GM18861 (cell line): ENCODE data around the gene SVIL.
"Not testable (repeated sequence)": the region's sequence is repeated elsewhere in the genome, so short reads cannot be mapped to it uniquely, and the experiment has no call there.

Experiments used
- ATAC-seq: cut with Tn5 transposase; IDR thresholded peaks from one replicate; pipeline ENCODE4 v1.9.1; 2021; ENCODE audit not compliant: unreplicated experiment

Gene SVIL

DNA sequence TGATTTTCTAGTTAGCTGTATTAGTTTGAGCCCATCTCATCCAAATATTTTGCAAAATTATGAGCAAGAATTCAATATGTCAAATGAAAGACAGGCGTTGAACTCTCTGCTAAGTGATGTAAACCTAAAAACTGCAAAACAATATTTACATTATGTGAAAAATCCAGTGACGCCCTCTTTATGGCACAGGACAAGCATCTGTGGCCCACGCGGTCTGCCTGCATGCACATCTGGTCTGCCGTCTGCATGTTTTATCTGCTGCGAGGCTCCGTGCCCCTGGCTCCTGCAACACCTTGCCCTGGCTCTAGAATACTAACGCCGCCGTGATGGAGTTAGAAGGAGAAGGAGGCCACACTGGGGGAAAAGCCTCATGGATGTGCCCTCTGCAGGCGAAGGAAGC is 142.0 kb downstream of the SVIL start:
- ATAC-seq, result no peak

DNA sequence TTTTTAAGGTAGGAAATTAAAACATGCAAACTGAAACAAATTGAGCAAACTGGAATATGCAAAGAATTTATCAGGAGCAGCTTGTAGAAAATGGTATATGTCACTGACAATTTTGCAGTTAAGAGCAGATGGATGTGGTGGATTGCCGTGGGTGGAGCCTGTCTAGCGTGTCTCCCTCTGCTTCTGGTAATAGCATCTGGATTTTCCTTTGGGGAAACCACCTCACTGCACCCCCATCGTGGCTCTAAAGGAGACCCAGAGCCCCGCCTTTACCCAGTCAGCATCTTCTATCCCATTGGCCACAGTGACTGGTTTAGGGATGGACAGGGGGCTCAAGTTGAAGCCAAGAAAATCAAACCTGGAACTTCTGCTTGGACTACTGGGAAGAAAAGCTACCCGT is 142.9 kb downstream of the SVIL start:
- ATAC-seq, result no peak

DNA sequence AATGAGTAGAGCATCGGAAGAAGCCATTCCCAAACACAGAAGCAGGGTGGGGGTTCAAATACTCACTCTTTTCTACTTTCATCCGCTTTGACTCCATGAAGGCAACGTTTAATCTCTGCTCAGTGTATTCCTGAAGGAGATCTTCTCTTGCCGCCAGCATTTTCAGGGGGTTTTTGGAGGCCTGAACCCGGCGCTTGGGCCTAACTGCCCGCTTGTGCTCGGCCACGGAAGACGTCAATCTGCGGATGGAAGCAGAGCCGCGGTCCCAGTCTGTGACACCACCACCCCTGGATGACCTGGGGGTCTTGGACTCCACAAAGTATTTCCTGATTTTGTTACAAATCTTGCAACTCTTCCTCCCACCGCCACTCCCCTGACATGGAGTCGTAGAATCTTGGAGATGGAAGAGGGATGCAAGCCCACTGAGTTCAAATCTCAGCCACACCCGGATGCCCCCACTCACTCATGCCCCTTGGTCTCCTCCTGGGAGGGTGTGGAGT is 143.9 kb downstream of the SVIL start:
- ATAC-seq, result not testable (repeated sequence)

DNA sequence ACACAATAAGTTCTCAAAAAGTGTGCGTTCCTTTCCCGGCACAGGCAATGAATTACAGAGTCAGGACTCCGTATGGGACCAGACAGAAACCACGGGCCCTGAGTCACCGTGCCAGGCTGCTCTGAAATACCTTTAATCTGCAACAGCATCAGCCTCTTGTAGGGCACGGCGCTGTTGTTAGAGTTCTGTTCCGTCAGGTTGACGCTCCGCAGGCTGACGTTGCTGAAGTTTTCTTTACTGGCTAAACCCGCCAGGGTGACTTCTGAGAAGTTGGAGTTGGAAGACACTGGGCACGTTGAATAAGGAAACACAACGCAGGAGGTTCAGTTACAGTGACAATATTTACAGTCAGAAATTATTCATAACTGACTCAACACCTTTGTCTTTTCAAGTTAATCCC is 146.3 kb downstream of the SVIL start:
- not testable (repeated sequence) for ATAC-seq

DNA sequence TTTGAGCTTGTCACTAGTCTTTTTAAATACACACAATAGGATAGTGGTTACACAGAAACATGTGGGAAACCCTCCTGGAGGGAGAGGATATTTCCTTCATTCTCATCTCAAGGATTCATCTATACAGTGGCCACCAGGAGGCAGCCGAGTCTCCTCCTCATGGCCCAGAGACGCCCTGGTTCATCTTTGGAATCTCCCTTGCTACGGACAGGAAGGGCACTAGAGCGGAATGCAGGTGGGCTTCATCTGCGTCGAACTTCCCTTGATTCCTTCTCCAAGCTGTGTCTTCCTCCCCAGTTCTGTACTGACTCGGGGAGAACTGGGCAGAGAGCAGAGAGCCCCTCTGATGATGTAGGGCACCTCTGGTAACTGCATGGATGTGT is 146.9 kb downstream of the SVIL start:
- not testable (repeated sequence) for ATAC-seq

DNA sequence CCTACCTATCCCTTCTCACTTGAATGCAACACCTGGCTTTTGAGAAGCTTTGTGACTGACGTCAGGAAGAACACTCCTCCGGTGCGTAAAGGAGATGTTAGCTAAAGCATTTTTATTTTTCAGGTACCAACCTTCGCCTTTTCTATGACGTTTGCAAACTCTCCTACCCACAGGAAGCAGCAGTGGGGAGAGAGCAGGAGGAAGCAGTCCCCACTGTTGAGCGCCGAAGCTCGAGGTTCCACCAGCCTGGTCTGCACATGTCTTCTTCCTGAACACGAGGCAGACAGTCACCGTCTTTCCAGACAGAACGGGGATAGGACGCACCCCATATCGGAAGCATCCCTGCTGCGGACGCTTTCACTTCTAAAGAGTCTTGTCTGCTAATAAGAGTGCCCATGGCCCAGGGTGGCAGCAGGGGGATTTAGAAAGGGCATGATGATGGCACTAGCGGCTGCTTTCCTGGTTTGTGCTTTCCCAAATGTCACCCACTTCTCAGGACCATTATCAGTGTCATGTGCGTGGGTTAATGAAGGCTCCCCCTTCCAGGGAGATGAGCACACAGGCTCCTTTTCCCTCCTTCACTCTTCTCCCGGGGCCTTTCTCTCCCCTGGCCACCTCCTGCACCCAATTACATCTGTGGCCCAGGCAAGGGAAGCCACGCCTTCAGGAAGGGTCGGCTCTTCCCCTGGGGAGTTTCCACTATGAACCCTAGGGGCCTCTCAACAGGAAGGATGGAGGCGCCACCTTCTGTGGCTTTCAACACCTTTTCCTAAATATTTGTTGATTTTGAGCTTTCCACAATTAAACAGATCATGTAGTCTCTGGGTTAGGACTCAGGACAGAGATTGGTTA is 147.5 kb downstream of the SVIL start:
- not testable (repeated sequence) for ATAC-seq

DNA sequence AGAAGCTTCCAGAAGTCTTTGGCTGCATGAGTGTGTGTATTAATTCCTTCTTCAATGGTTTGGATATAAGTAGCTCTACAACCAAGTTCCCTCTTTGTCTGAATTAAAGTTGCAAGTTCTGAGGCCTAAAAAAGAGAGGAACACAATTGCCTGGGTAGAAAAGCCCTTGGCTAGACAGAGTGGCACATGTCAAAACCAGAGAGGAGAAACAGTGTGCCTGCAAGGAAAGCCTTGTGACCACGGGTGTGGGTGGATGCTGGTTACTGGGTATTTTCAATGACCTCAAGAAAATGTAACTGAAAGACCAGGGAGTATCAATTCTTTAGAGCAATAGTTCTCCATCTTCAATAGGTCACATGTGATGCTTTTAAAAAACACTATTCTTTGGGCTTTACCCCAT is 148.3 kb downstream of the SVIL start:
- no peak for ATAC-seq

DNA sequence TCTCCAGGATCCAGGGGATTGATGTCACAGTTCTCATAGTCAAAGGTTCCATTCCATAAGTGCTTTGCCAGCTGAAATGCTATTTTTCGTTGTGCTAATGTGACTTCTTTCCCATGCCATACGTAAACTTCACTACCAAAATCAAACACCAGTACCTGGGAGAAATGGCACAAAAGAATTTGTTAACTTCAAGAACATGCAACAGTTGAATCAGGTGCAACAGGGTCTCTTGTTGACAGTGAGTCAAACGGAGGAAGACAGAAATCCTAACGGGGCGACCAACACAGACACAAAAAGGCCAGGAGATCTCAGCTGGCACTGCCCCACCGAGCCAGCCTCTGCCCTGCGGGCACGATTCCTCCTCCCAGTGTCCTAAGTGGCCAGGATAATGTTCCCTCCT is 150.1 kb downstream of the SVIL start:
- ATAC-seq, result not testable (repeated sequence)

DNA sequence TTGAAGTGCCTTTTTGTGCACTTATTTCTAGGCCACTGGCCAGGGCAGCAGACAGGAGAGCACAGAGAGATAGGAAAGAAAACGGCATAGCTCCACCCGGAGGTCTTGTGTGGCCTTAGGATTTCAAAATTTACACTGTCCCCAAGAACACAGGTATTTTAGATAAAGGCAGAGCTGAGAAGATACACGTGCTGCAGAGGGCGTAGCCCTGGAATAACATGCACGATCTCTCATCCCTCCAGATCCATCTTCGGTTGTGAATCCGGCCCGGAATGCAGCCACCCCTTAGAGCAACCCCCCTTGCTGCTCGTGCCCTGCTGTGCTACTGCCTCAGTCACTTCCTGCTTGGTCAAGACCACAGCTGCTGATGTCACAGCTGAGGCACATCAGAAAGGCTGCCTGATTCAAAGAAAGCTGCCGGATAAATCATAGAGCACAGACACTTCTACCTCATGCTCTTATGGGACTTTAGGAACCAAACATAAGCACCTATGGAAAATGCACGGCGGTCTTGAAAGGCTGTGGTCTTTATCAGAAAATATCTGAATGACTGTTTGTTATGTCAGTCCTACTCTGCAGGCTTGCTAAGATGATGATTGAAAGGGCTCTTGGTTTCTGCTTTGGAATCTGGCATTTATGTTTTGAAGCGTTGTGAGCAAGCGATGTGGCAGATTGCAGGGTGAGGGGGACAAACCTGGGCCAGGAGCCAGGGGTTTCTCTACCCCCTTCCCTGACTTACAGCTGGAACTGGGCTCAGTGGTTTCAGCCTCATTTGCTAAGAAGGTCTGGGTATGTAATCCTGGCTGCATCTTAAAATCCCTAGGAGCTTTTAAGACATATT is 152.0 kb downstream of the SVIL start:
- ATAC-seq, result no peak

DNA sequence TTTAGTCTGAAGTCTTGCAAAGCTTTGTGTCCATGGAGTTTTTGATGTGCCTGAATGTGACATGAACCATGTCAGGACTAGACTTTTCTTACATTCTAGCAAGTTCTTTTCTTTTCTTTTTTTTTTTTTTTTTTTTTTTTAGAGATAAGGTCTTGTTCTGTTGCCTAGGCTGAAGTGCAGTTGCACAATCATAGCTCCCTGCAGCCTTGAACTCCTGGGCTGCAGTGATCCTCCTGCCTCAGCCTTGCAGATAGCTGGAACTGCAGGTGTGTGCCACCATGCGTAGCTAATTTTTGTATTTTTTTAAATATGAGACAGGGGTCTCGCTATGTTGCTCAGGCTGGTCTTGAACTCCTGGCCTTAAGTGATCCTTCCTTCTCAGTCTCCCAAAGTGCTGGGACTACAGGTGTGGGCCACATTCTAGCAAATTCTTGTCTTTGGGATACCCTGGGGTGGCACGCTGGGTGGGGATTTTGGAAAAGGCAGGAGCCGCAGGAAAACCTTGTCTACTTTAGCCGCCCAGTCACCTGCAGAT is 152.8 kb downstream of the SVIL start:
- ATAC-seq, result no peak

DNA sequence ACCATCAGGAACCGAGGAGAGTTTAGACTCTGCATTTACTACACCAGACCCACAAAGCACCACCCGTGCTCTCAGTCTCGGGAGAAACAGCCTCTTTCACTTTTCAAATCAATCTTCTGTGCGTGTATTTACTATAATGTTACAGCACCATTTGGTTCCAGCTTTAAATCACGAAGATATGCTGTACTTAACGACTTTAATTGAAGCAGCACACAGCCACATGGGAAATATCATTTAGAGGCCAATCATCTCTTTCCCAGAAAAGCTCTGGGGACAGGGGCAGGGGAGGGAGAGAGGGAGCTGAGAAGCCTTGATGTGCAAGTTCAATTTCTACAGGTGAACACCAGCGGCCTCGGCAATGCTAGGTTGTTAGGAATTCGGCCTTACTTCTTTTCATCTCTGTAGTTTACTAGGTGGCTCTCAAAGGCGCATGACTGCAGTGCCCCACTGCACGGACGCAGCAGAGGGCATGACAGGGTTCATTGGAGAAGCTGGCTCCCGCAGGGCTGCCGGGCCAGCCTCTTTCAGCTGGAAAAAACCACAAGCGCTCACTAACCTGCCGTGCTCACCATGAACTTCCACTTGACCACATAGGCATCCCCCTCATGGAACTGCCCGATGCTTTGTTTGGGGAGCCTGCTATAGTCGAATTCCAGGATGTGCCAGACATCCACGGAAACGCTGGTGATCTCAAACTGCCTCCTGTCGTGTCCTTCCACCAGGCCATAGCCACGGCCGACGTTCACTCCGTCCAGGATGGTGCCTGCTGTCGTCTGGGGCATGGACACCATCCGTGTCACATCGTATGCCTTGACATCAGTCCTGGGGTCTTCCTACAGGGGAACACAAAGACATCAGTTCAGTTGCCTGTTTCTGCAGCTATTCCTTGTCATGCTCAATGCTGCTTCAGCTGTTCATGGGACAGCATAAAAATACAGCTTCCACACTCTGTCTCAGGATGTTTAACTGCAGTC is 154.5 kb downstream of the SVIL start:
- ATAC-seq, result no peak

DNA sequence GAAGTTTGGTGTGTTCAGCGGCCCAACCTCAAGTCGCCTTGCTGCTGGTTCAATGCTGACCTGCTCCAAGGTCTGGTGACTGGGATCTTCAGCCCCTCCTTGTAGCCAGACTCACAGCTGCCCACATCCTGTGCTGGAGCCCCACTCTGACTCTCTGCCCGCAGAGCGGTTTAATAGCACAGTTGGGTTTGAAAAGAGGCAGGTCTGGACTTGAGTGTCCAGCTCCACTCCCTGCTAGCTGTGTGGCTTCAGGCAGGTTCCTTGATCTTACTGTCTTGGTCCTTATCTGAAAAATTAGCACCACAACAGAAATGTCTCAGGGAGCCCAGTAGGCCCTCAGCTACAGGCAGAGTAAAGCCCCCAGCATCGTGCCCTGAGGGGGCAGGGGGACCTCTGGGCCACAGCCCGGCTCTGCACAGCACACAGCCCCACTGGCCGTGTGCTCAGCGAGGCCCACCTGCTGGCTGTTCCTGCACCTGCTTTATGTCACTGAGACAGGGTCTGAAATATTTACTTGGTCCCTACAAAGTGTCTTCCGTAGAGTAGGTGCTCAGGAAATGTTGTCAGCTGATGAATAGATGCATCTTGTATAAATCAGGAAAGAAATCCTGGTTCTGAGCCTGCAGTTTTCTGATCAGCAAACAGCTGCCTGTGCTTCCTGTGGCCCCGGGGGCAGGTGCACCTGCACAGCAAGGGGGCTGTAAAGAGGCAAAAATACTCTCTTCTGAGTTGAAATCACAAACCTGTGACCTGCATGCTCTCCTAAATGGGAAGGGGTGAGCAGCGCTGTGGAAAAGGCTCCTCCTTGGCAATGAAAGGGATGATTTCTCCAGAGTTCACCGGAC is 155.5 kb downstream of the SVIL start:
- ATAC-seq, result no peak

DNA sequence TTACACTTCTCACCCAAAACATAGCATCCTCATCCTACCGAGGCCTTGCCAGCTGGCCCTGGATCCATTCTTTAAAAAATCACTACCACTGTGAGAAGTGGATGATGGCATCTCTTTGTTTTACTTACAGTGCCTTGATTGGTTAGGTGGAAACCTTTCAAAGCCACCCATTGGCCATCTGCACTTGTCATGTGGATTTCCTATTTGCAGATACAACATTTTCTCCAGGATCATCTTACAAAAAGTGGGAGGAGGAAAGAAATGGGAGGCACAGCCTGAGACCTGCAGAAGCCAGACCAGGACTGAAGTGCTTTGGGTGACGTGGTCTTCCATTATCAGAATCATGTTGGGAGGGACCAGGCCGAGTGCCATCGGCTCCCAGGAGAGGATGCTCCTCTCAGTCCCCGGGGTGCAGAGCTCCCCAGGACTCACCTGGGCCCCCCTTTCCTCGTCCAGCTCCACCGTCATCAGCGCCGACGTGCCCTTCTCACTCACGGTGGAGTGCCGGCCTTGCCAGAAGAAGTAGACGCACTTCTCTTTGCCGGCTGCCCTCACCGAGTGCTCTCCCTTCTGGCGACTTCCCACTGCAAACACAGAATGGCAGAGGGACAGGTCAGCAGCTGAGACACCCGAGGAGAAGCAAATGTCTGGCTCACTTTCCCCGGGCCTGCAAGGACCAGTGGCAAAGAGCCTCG is 161.2 kb downstream of the SVIL start:
- no peak for ATAC-seq

DNA sequence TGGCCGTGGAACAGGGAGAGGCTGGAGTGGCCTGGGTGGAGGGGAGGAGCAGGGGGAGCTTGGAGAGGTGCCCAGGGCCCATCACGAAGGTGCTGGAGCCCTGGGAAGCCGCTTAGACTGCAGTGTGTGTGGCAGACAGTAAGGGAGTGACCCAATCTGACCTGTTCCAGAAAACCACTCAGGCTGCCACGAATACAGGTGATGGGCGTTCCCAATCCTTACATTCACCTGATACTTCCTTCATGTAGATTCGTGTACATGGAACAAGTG is 161.7 kb downstream of the SVIL start:
- ATAC-seq, result no peak

DNA sequence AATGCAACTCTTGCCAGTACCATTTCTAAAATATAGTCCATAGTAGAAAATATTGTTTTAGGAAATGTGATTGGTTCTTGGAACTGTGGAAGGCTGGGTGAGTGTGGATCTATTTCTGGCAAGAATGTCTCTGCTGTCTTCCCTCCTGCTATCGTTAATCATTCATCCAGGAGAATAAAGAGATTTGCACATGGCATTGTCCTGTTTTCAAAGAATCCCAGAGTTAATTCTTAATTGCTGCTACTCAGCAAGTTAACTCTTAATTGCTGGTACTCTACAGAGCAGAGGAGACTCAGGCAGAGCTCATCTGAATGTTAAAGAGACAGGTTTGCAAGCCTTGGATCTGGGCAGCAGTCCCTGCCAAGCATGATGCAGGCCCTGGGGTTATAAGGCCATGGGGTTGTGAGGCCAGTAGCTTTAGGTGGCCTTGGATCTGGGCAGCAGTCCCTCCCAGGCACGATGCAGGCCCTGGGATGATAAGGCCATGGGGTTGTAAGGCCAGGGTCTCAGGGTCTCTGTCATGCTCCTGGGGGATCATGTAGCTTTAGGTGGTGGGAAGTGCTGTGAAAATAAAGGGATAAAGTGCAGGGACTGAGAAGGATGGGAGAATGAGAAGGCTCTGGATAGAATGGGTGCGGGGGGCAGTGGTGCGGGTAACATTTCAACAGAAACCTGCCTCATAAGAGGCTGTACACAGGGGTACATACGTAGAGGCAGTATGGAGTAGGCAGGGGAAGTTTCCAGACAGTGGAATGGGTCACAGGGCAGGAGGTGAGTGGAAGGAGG is 162.3 kb downstream of the SVIL start:
- ATAC-seq, result no peak

DNA sequence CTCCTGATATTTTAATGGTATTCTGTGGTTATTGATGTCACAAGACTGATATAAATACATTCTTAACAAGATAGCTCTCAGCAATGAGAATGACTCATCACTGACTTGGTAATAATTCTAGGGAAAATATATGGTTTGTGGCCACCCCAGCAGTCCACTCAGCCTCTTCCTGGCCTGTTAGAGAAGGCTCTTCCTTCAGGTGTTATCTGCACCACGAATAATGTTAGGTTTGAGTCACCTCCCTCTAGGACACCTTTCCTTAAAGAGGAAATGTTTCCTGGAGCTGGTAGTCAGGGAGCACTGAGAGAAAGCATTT is 163.3 kb downstream of the SVIL start:
- ATAC-seq, result no peak

DNA sequence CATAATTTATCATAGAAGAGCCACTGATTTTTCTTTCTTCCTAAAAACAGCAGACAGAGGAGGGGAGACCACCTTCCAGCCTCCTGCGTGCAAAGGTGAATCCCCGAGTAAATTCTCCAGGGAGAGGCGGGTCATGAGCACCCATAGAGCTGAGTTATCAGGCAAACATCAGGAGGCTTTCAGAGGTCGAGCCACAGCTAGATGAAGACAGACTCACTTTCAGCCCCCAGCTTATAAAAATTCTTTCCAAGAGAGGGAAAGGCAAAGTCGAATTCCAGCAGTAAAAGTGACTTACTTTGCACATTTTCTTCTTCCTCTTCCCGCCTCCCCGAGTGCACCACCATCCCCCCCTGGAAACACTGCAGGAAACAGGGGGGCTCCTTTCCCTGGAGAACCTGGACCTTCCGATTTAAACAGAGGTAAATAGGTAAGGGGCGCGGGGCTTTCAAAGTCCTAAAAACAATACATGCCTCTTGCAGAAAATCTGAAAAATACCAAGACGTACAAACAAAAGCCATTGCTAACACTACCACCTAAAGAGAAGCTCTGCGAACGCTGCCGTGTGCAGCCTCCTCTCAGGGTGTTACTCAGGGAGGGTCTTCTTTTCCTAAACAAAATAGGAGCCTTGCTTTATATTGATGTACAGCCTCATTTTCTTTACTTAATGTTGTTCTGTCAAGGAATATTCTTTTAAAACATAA is 163.8 kb downstream of the SVIL start:
- no peak for ATAC-seq

DNA sequence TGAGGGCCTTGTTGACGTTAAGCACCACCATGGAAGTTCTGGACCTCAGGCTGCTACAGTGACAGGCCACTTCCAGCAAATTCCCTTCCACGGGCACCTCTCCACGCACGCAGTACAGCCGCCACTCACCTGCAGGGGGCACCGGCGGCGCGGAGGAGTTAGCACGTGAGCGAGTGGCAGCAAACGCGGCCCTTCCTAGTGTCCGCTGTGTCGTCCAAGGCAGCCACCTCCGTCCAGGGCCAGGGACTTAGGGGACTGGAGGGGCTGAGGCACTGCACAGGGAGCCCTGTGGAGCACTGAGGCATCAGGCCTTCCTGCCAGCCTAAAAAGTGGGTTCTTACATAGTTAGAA is 164.4 kb downstream of the SVIL start:
- no peak for ATAC-seq
